HepG2 (cell line): ENCODE results near the gene GNAZ. TPM values are rescaled to one million over a fixed set of nuclear protein-coding genes. Genes with fewer than 3 reads are reported as not detected.

ENCODE experiments used
- ATAC-seq: fragments of 200-7000 bp; cut with Tn5 transposase; 3 replicates; pipeline ENCODE4 v1.9.1; 2020; ENCODE audit warnings: mild to moderate bottlenecking, moderate library complexity
- BruUV-seq: library from RNA; stranded (reverse); fragments of 400-500 nt; replicated peaks from 2 replicates; lab custom pipeline; 2021; lab: Mats Ljungman, UMichigan
- CTCF ChIA-PET: fragments of 300-600 bp; formaldehyde crosslinking; extraction: SDS; loops from one replicate; lab custom pipeline; 2021; ENCODE audit warnings: low total read pairs, inconsistent platforms, low intra/inter-chr PET ratio; lab: Yijun Ruan, JAX
- POLR2A ChIA-PET: fragments of 350-600 bp; sonication (Branson Sonifier 250); formaldehyde crosslinking; loops from one replicate; lab custom pipeline; 2020; ENCODE audit warnings: antibody characterized with exemption, inconsistent platforms; lab: Yijun Ruan, JAX
- DNase-seq: peaks from one replicate; pipeline ENCODE4 v3.0.0-alpha.2; 2015; ENCODE audit warnings: low spot score
- FAIRE-seq: peaks from 3 replicates; lab custom pipeline; 2011; peaks lifted over from hg19 to GRCh38; lab: Jason Lieb, UNC
- H2AFZ ChIP-seq: one replicate; pipeline ENCODE4 v1.6.1; 2011; ENCODE audit warnings: low read length, inconsistent platforms
- H3K27ac ChIP-seq: fragments of 300-600 bp; 3 replicates; pipeline ENCODE4 v1.8.0; 2011; ENCODE audit warnings: mixed run types, mild to moderate bottlenecking, mixed read lengths, low read length, inconsistent platforms; ENCODE audit not compliant: insufficient read depth; ENCODE audit errors: extremely low read length
- H3K27me3 ChIP-seq, 2 experiments: fragments of 200-600 bp in 1 of 2; 2 replicates in 1 of 2; 3 replicates in 1 of 2; pipeline versions ENCODE4 v1.6.0 to v1.8.0; 2011; ENCODE audit warnings: low read length in 2 of 2, mild to moderate bottlenecking in 2 of 2, moderate library complexity in 2 of 2, inconsistent platforms in 1 of 2; ENCODE audit not compliant: insufficient read depth in 2 of 2, control insufficient read depth in 1 of 2
- H3K36me3 ChIP-seq, 2 experiments: fragments of 200-600 bp in 1 of 2; replicated peaks in 1 of 2; 2 replicates in 1 of 2; 3 replicates in 1 of 2; pipeline versions ENCODE4 v1.5.1 to v1.8.0; 2011; ENCODE audit warnings: low read length in 2 of 2, inconsistent platforms in 1 of 2; ENCODE audit not compliant: insufficient read depth in 2 of 2, control insufficient read depth in 1 of 2
- H3K4me1 ChIP-seq: 2 replicates; pipeline ENCODE4 v1.5.1; 2012; ENCODE audit warnings: low read length, inconsistent platforms; ENCODE audit not compliant: insufficient read depth
- H3K4me2 ChIP-seq: 2 replicates; pipeline ENCODE4 v1.6.0; 2011; ENCODE audit warnings: low read depth, low read length, inconsistent platforms
- H3K4me3 ChIP-seq, 3 experiments: fragments of 200-600 bp in 1 of 3; sonication (generic), shearing (Covaris generic) in 1 of 3; replicated peaks in 1 of 3; 2 replicates each; pipeline ENCODE4 v1.5.1; 2011 to 2016; ENCODE audit warnings: low read length in 3 of 3, inconsistent platforms in 2 of 3, low read depth in 2 of 3, mild to moderate bottlenecking in 2 of 3, control low read depth in 1 of 3, mixed read lengths in 1 of 3; ENCODE audit not compliant: insufficient read depth in 1 of 3
- H3K79me2 ChIP-seq: one replicate; pipeline ENCODE4 v1.6.1; 2011; ENCODE audit warnings: low read length, inconsistent platforms; ENCODE audit not compliant: insufficient read depth
- H3K9ac ChIP-seq: 2 replicates; pipeline ENCODE4 v1.6.0; 2011; ENCODE audit warnings: mild to moderate bottlenecking, low read depth, low read length, inconsistent platforms; ENCODE audit not compliant: insufficient read depth
- H3K9me3 ChIP-seq: 2 replicates; pipeline ENCODE4 v1.5.1; 2012; ENCODE audit warnings: mild to moderate bottlenecking, low read length
- H4K20me1 ChIP-seq: 2 replicates; pipeline ENCODE4 v1.6.0; 2011; ENCODE audit warnings: inconsistent platforms, mild to moderate bottlenecking, low read length, moderate library complexity; ENCODE audit not compliant: insufficient read depth
- ADNP ChIP-seq: sonication (generic); formaldehyde crosslinking; IDR thresholded peaks from 2 replicates; pipeline ENCODE4 v1.4.0; 2020; ENCODE audit warnings: missing genetic modification reagents
- AHDC1 ChIP-seq: sonication (generic); formaldehyde crosslinking; IDR thresholded peaks from 2 replicates; pipeline ENCODE4 v1.5.1; 2020; ENCODE audit warnings: mild to moderate bottlenecking, missing genetic modification reagents, borderline replicate concordance
- KDM5B ChIP-seq: sonication (generic); formaldehyde crosslinking; IDR thresholded peaks from 2 replicates; pipeline ENCODE4 v1.4.0; 2020; ENCODE audit warnings: missing genetic modification reagents, mild to moderate bottlenecking, borderline replicate concordance
- NFIC ChIP-seq: IDR thresholded peaks from 2 replicates; pipeline ENCODE4 v1.6.1; 2012; ENCODE audit warnings: mild to moderate bottlenecking, low read length, inconsistent platforms
- NPAS2 ChIP-seq: sonication (generic); formaldehyde crosslinking; IDR thresholded peaks from 2 replicates; pipeline ENCODE4 v1.8.0; 2022; ENCODE audit warnings: mild to moderate bottlenecking, missing genetic modification reagents, borderline replicate concordance
- SNAPC4 ChIP-seq: sonication (generic); formaldehyde crosslinking; IDR thresholded peaks from 2 replicates; pipeline ENCODE4 v1.4.0; 2020; ENCODE audit warnings: mild to moderate bottlenecking, missing genetic modification reagents
- ZBTB38 ChIP-seq: sonication (generic); formaldehyde crosslinking; IDR thresholded peaks from 2 replicates; pipeline ENCODE4 v1.5.1; 2020; ENCODE audit warnings: mild to moderate bottlenecking, missing genetic modification reagents
- ZMYM4 ChIP-seq: sonication (generic); formaldehyde crosslinking; IDR thresholded peaks from 2 replicates; pipeline ENCODE4 v1.8.1; 2023; ENCODE audit warnings: mild to moderate bottlenecking, missing genetic modification reagents
- ZNF616 ChIP-seq: sonication (generic); formaldehyde crosslinking; IDR thresholded peaks from 2 replicates; pipeline ENCODE4 v1.5.0; 2020; ENCODE audit warnings: low read depth, mild to moderate bottlenecking, missing genetic modification reagents
- WGBS: methylation state at CpG from one replicate; pipeline ENCODE4 v1.1.6; 2017; ENCODE audit warnings: low lambda C conversion rate; 5-methylcytosine and 5-hydroxymethylcytosine counted together
- in situ Hi-C: cut with HindIII; loops from 2 replicates; pipeline ENCODE4 v1.10.0; 2017; ENCODE audit warnings: low pct_unique_long_range_greater_than_20kb; ENCODE audit not compliant: extremely low pct_ligation_motif_present
- intact Hi-C: fragments of 100-400 bp; cut with micrococcal nuclease; formaldehyde crosslinking; loops from one replicate; pipeline ENCODE4 v1.10.0; 2022; ENCODE audit not compliant: unreplicated experiment
- polyA plus RNA-seq, 8 experiments: library from polyadenylated mRNA; depleted of rRNA in 3 of 8; stranded (reverse) in 7 of 8; unstranded in 1 of 8; fragments of >200 nt; fragmentation: Illumina TruSeq in 4 of 8; extraction: Trizol in 4 of 8; gene quantifications; 2 replicates each; pipeline versions ENCODE4 v1.2.1 to v1.2.3, GENCODE V29; 2011 to 2016; ENCODE audit warnings: low read depth in 4 of 8, missing spikeins in 1 of 8, mixed read lengths in 1 of 8; ENCODE audit not compliant: insufficient read depth in 1 of 8
- total RNA-seq, 5 experiments: library from RNA; depleted of rRNA; stranded (reverse); fragments of >200 nt; fragmentation: Illumina TruSeq; extraction: Trizol; gene quantifications; 2 replicates each; pipeline ENCODE4 v1.2.3, GENCODE V29; 2016; ENCODE audit warnings: low read depth in 1 of 5
- TF ChIP-seq, protein P1 (sequence below): sonication (generic); formaldehyde crosslinking; IDR thresholded peaks from 2 replicates; pipeline ENCODE4 v1.9.0; 2022; ENCODE audit warnings: missing genetic modification reagents, mild to moderate bottlenecking, borderline replicate concordance

The GNAZ gene
- total and polyA plus RNA-seq, 2 of the 13 experiments (the other 11 are each of a cell fraction or from before 2014, with no cell fraction given) = 11.4 to 22.3 TPM

DNA sequence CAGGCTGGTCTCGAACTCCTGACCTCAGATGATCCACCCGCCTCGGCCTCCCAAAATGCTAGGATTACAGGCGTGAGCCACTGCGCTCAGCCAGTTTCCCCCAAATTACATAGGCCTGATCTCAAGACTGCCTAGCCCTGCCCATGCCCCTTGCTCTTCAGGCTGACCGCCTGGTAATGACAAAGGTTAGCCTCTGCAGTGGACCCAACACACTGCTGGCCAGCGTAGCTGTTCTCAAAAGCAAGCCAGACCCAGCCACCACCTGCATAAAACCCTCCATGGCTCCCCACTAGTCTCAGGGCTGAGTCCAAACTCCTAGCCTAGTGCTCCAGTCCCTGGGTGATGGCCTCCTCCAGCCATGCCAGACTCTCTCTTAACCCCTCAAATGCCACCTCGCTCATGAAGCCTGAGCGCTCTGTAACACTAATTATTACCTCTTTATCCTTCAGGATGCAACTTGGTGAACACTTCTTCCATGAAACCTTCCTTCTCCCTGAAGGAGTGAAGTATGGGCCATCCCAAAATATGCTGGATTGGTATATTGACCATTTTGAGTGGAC, 72.3 kb downstream of the GNAZ start:
- H3K36me3 ChIP-seq = no peaks in the 10 kb centered on the region
- H3K4me1 ChIP-seq = peaks cover 73% of the 10 kb centered on the region
- no peaks in the 10 kb centered on the region for H4K20me1 ChIP-seq
- no peak; the same call in 2 of the 3 replicates for ATAC-seq
- no peaks in the 10 kb centered on the region for H3K9me3 ChIP-seq
- peak overlapping the region; percentile 92 for H3K4me2 ChIP-seq
- DNase-seq = no peak
- BruUV-seq = TSS peak; percentile 70
- H2AFZ ChIP-seq = no peak overlapping the region
- H3K27ac ChIP-seq = peak overlapping the region; percentile 92
- CTCF ChIA-PET = no interaction called here
- no peaks in the 10 kb centered on the region for H3K27me3 ChIP-seq
- POLR2A ChIA-PET = interaction anchor here (0.9 to 1.4 kb wide), 6 partner anchors 8 to 68 kb away, joined by 3 to 9 read pairs (median 4); no protein-coding TSS in a partner anchor
- in situ Hi-C loops = no loop called here
- H3K79me2 ChIP-seq = no peaks in the 10 kb centered on the region
- peak overlapping the region; percentile 78 for H3K9ac ChIP-seq
- intact Hi-C loops = no loop called here
- 40% methylated on average over 7 of the region's 9 CpGs for WGBS
- FAIRE-seq = no peak
- H3K4me3 ChIP-seq = peak overlapping the region; percentile 25 to 74 (median 46); a peak in 4 of 6 replicates
- TF ChIP-seq SNAPC4 (CRISPR knock-in tag) (0 out of 2 replicates have a peak, but pooled peaks have one; percentile 8), ZNF616 (CRISPR knock-in tag) (no peak), NFIC (no peak), ZBTB38 (CRISPR knock-in tag) (peak; percentile 44; the same call in 1 of the 2 replicates), AHDC1 (CRISPR knock-in tag) (peak; percentile 44; the same call in 1 of the 2 replicates), ZMYM4 (no peak), NPAS2 (CRISPR knock-in tag) (no peak), ADNP (CRISPR knock-in tag) (peak; percentile 81), KDM5B (CRISPR knock-in tag) (peak; percentile 52; the same call in 1 of the 2 replicates)
- TF ChIP-seq, protein P1, sequence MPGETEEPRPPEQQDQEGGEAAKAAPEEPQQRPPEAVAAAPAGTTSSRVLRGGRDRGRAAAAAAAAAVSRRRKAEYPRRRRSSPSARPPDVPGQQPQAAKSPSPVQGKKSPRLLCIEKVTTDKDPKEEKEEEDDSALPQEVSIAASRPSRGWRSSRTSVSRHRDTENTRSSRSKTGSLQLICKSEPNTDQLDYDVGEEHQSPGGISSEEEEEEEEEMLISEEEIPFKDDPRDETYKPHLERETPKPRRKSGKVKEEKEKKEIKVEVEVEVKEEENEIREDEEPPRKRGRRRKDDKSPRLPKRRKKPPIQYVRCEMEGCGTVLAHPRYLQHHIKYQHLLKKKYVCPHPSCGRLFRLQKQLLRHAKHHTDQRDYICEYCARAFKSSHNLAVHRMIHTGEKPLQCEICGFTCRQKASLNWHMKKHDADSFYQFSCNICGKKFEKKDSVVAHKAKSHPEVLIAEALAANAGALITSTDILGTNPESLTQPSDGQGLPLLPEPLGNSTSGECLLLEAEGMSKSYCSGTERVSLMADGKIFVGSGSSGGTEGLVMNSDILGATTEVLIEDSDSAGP (CRISPR knock-in tag) = peak; percentile 27; the same call in 1 of the 2 replicates
